HG02973 (cell line): ENCODE results near the gene PRR27.
"Not testable (repeated sequence)": the region's sequence is repeated elsewhere in the genome, so short reads cannot be mapped to it uniquely, and the experiment has no call there.

Source experiments
- ATAC-seq: cut with Tn5 transposase; IDR thresholded peaks from one replicate; pipeline ENCODE4 v1.9.1; 2021; ENCODE audit warnings: moderate library complexity; ENCODE audit not compliant: unreplicated experiment

The PRR27 gene

GRCh38 chr4:70196857-70197256 is 42.8 kb downstream of the PRR27 start:
- ATAC-seq: no peak

- ATAC-seq: no peak
Measured at GRCh38 chr4:70197842-70198241, 43.8 kb downstream of the PRR27 start.

- ATAC-seq: no peak
Measured at GRCh38 chr4:70203601-70204000, 49.6 kb downstream of the PRR27 start.

GRCh38 chr4:70212752-70213151 is 58.7 kb downstream of the PRR27 start:
- not testable (repeated sequence) for ATAC-seq
